Hematopoietic multipotent progenitor cell (in vitro differentiated cells): ENCODE measurements around the gene OR10P1. TPM values are rescaled to one million over a fixed set of nuclear protein-coding genes. Genes with fewer than 3 reads are reported as not detected.

Source experiments
- DNase-seq, 3 donors: peaks; one replicate each; pipeline ENCODE4 v3.0.0-alpha.2; 2011 to 2015; ENCODE audit warnings: low read depth in 2 of 3, low spot score in 2 of 3
- small RNA-seq: library from RNA; depleted of rRNA; stranded (forward); fragments of <200 nt; gene quantifications from one replicate; pipeline ENCODE3, GENCODE V24; 2012
- total RNA-seq: library from RNA; depleted of rRNA; stranded (reverse); fragments of >200 nt; gene quantifications from one replicate; pipeline ENCODE4 v1.2.3, GENCODE V29; 2012

Gene OR10P1
- total RNA-seq, 1 donor = not detected

- DNase-seq = no peak
These were observed 45.5 kb downstream of the OR10P1 start for GRCh38 chr12:55682087-55682796.

- DNase-seq = no peak
These were observed 47.0 kb downstream of the OR10P1 start for GRCh38 chr12:55683676-55684075.

- no peak for DNase-seq
These were observed 48.2 kb downstream of the OR10P1 start for GRCh38 chr12:55684761-55685370.

- no peak for DNase-seq
These were observed 49.0 kb downstream of the OR10P1 start for GRCh38 chr12:55685671-55686070.

GRCh38 chr12:55686366-55687010 lies 49.8 kb downstream of the OR10P1 start:
- no peak for DNase-seq

Small RNA genes within 50 kb of the gene (small RNA-seq; reads per million reads assigned to genes)
- not detected for gene AC009779.5

Other genes with a start within 250 kb of the OR10P1 start
- gene OR6C65, start 236.4 kb upstream of the OR10P1 start, total RNA-seq = not detected
- gene OR6C76, start 210.6 kb upstream of the OR10P1 start, total RNA-seq = not detected
- not detected for gene OR6C2, start 192.8 kb upstream of the OR10P1 start, total RNA-seq
- gene OR6C70, start 166.8 kb upstream of the OR10P1 start, total RNA-seq = not detected
- not detected for gene OR6C68, start 144.5 kb upstream of the OR10P1 start, total RNA-seq
- gene OR6C4, start 87.3 kb upstream of the OR10P1 start, total RNA-seq = not detected
- not detected for gene OR2AP1, start 64.4 kb upstream of the OR10P1 start, total RNA-seq
- gene ITGA7, start 71.0 kb downstream of the OR10P1 start, total RNA-seq = 1.1 TPM
- 47.1 TPM for gene BLOC1S1, start 79.2 kb downstream of the OR10P1 start, total RNA-seq
- 1.9 TPM for gene RDH5, start 83.5 kb downstream of the OR10P1 start, total RNA-seq
- 251 TPM for gene CD63, start 92.1 kb downstream of the OR10P1 start, total RNA-seq
- 17.5 TPM for gene GDF11, start 106.2 kb downstream of the OR10P1 start, total RNA-seq
- gene SARNP, start 180.8 kb downstream of the OR10P1 start, total RNA-seq = 23.2 TPM
- 14.8 TPM for gene ORMDL2, start 181.1 kb downstream of the OR10P1 start, total RNA-seq
- gene DNAJC14, start 192.7 kb downstream of the OR10P1 start, total RNA-seq = 54.9 TPM
- gene MMP19, start 206.0 kb downstream of the OR10P1 start, total RNA-seq = 0.27 TPM